HCT116 (cell line): Measurements from ENCODE around the gene CPNE4. TPM values are rescaled to one million over a fixed set of nuclear protein-coding genes. Genes with fewer than 3 reads are reported as not detected.

Source experiments
- ATAC-seq: fragments of 200-7000 bp; cut with Tn5 transposase; 2 replicates; pipeline ENCODE4 v1.9.1; 2020; ENCODE audit warnings: mild to moderate bottlenecking, moderate library complexity
- BruUV-seq: library from RNA; stranded (reverse); fragments of 400-500 nt; replicated peaks from 2 replicates; lab custom pipeline; 2021; lab: Mats Ljungman, UMichigan
- CTCF ChIA-PET: fragments of 300-600 bp; sonication (Branson Sonifier 250); formaldehyde crosslinking; loops from one replicate; lab custom pipeline; 2021; ENCODE audit warnings: antibody characterized with exemption; lab: Charles Lee
- POLR2A ChIA-PET: fragments of 300-600, 350-600 bp; sonication (Branson Sonifier 250); formaldehyde crosslinking; loops from one replicate; lab custom pipeline; 2021; ENCODE audit warnings: antibody characterized with exemption; lab: Charles Lee
- RAD21 ChIA-PET, 2 experiments: fragments of 300-600 bp; sonication (Branson Sonifier 250); formaldehyde crosslinking; loops; one replicate each; lab custom pipeline; 2023; ENCODE audit warnings: low total read pairs in 2 of 2; ENCODE audit not compliant: uncharacterized antibody in 2 of 2, unreplicated experiment in 2 of 2, low non-redundant PET in 1 of 2; lab: Charles Lee
- DNase-seq: peaks from one replicate; pipeline ENCODE4 v3.0.0-alpha.2; 2010; ENCODE audit warnings: low read depth, low spot score
- H2AFZ ChIP-seq: fragments of 200-600 bp; shearing (Covaris generic), sonication (generic); 2 replicates; pipeline ENCODE4 v1.6.1; 2017; ENCODE audit warnings: low read depth, mixed run types, mixed read lengths, antibody characterized with exemption, low read length; ENCODE audit not compliant: poor library complexity, severe bottlenecking
- H3K27ac ChIP-seq: 2 replicates; pipeline ENCODE4 v1.5.1; 2012; ENCODE audit warnings: low read depth, low read length
- H3K27me3 ChIP-seq: fragments of 200-600 bp; sonication (generic); 2 replicates; pipeline ENCODE4 v1.6.1; 2016; ENCODE audit warnings: mixed run types, low read length, mixed read lengths; ENCODE audit not compliant: insufficient read depth
- H3K36me3 ChIP-seq, 2 experiments: fragments of 200-500 bp in 1 of 2; fragments of 200-600 bp in 1 of 2; sonication (Bioruptor generic) in 1 of 2; sonication (generic) in 1 of 2; 2 replicates each; pipeline versions ENCODE4 v1.5.1 to v1.6.1; 2014 to 2016; ENCODE audit warnings: low read length in 2 of 2, inconsistent platforms in 1 of 2, mixed read lengths in 1 of 2, mixed run types in 1 of 2; ENCODE audit not compliant: insufficient read depth in 2 of 2, control insufficient read depth in 1 of 2
- H3K4me1 ChIP-seq, 2 experiments: fragments of 200-600 bp in 1 of 2; sonication (generic) in 1 of 2; 2 replicates each; pipeline versions ENCODE4 v1.5.1 to v1.6.1; 2012 to 2017; ENCODE audit warnings: low read length in 2 of 2, inconsistent platforms in 1 of 2, mild to moderate bottlenecking in 1 of 2, mixed read lengths in 1 of 2, mixed run types in 1 of 2, moderate library complexity in 1 of 2; ENCODE audit not compliant: insufficient read depth in 2 of 2, control insufficient read depth in 1 of 2
- H3K4me2 ChIP-seq: fragments of 200-600 bp; sonication (generic); 2 replicates; pipeline ENCODE4 v1.6.1; 2017; ENCODE audit warnings: mixed run types, low read length, mixed read lengths
- H3K4me3 ChIP-seq, 2 experiments: fragments of 200-600 bp in 1 of 2; sonication (generic) in 1 of 2; replicated peaks in 1 of 2; 2 replicates each; pipeline ENCODE4 v1.5.1; 2011 to 2016; ENCODE audit warnings: low read length in 2 of 2, control low read depth in 1 of 2, low read depth in 1 of 2, mild to moderate bottlenecking in 1 of 2, mixed read lengths in 1 of 2, mixed run types in 1 of 2
- H3K79me2 ChIP-seq: fragments of 200-600 bp; sonication (generic); 2 replicates; pipeline ENCODE4 v1.6.1; 2017; ENCODE audit warnings: mild to moderate bottlenecking, mixed run types, low read length, moderate library complexity, mixed read lengths; ENCODE audit not compliant: insufficient read depth
- H3K9ac ChIP-seq: fragments of 200-600 bp; sonication (generic); 2 replicates; pipeline ENCODE4 v1.6.1; 2016; ENCODE audit warnings: low read length, mixed read lengths
- H3K9me2 ChIP-seq: fragments of 200-600 bp; sonication (generic), shearing (Covaris generic); 2 replicates; pipeline ENCODE4 v1.6.1; 2017; ENCODE audit warnings: mixed run types, mild to moderate bottlenecking, moderate library complexity; ENCODE audit not compliant: insufficient read depth
- H3K9me3 ChIP-seq, 2 experiments: fragments of 200-500 bp in 1 of 2; fragments of 200-600 bp in 1 of 2; sonication (Bioruptor generic) in 1 of 2; sonication (generic) in 1 of 2; 2 replicates each; pipeline ENCODE4 v1.6.1; 2014 to 2017; ENCODE audit warnings: low read length in 2 of 2, mixed read lengths in 2 of 2, inconsistent platforms in 1 of 2, low read depth in 1 of 2, mild to moderate bottlenecking in 1 of 2, mixed run types in 1 of 2, moderate library complexity in 1 of 2; ENCODE audit not compliant: control insufficient read depth in 1 of 2, insufficient read depth in 1 of 2
- H4K20me1 ChIP-seq: fragments of 200-600 bp; sonication (generic), shearing (Covaris generic); 2 replicates; pipeline ENCODE4 v1.6.1; 2017; ENCODE audit warnings: mixed run types, mild to moderate bottlenecking, moderate library complexity; ENCODE audit not compliant: insufficient read depth
- CBX3 ChIP-seq: IDR thresholded peaks from 2 replicates; pipeline ENCODE4 v1.6.1; 2012; ENCODE audit warnings: low read depth
- CEBPB ChIP-seq: IDR thresholded peaks from 2 replicates; pipeline ENCODE4 v1.6.1; 2012; ENCODE audit warnings: low read depth
- CTCF ChIP-seq, 3 experiments: fragments of 200-600 bp in 1 of 3; sonication (generic) in 1 of 3; IDR thresholded peaks in 2 of 3; conservative IDR thresholded peaks in 1 of 3; 2 replicates each; pipeline ENCODE4 v1.5.1; 2012 to 2017; ENCODE audit warnings: low read depth in 2 of 3, low read length in 2 of 3, antibody characterized with exemption in 1 of 3, borderline replicate concordance in 1 of 3, control low read depth in 1 of 3, mild to moderate bottlenecking in 1 of 3, mixed read lengths in 1 of 3, mixed run types in 1 of 3, moderate library complexity in 1 of 3; ENCODE audit not compliant: insufficient read depth in 1 of 3
- EGR1 ChIP-seq: IDR thresholded peaks from 2 replicates; pipeline ENCODE4 v1.6.1; 2012; ENCODE audit warnings: low read depth
- ELF1 ChIP-seq: IDR thresholded peaks from 2 replicates; pipeline ENCODE4 v1.6.1; 2012; ENCODE audit warnings: low read depth, borderline replicate concordance
- EZH2 ChIP-seq: fragments of 200-600 bp; sonication (generic); IDR thresholded peaks from 2 replicates; pipeline ENCODE4 v1.6.1; 2017; ENCODE audit warnings: antibody characterized with exemption, mixed run types
- EZH2phosphoT487 ChIP-seq: fragments of 200-600 bp; IDR thresholded peaks from 2 replicates; pipeline ENCODE4 v1.6.1; 2018; ENCODE audit warnings: antibody characterized with exemption, borderline replicate concordance
- FOSL1 ChIP-seq: IDR thresholded peaks from 2 replicates; pipeline ENCODE4 v1.6.1; 2012; ENCODE audit warnings: low read depth
- MAX ChIP-seq: IDR thresholded peaks from 2 replicates; pipeline ENCODE4 v1.6.1; 2012
- RAD21 ChIP-seq: IDR thresholded peaks from 2 replicates; pipeline ENCODE4 v1.6.1; 2012; ENCODE audit warnings: low read depth, mild to moderate bottlenecking
- SIN3A ChIP-seq: IDR thresholded peaks from 2 replicates; pipeline ENCODE4 v1.6.1; 2012; ENCODE audit warnings: low read depth
- SRF ChIP-seq: IDR thresholded peaks from 2 replicates; pipeline ENCODE4 v1.6.1; 2012; ENCODE audit warnings: low read depth
- TCF7L2 ChIP-seq: IDR thresholded peaks from 2 replicates; pipeline ENCODE4 v1.7.0; 2011; ENCODE audit warnings: borderline replicate concordance, inconsistent platforms; ENCODE audit not compliant: insufficient read depth, insufficient read length; ENCODE audit errors: extremely low read depth
- YY1 ChIP-seq: IDR thresholded peaks from 2 replicates; pipeline ENCODE4 v1.6.1; 2011; ENCODE audit warnings: low read length, low read depth, moderate library complexity, mild to moderate bottlenecking; ENCODE audit not compliant: insufficient replicate concordance; ENCODE audit errors: extremely low read depth
- ZBTB33 ChIP-seq: IDR thresholded peaks from 2 replicates; pipeline ENCODE4 v1.6.1; 2011; ENCODE audit warnings: mild to moderate bottlenecking, low read length, moderate library complexity; ENCODE audit not compliant: insufficient replicate concordance; ENCODE audit errors: extremely low read depth
- ZFX ChIP-seq: fragments of 450-650 bp; IDR thresholded peaks from 2 replicates; pipeline ENCODE4 v1.6.1; 2017
- ZNF274 ChIP-seq: fragments of 200-500 bp; sonication (Bioruptor generic); IDR thresholded peaks from 2 replicates; pipeline ENCODE4 v1.6.1; 2014; ENCODE audit warnings: mild to moderate bottlenecking, low read depth, low read length, inconsistent platforms
- intact Hi-C: fragments of 100-400 bp; cut with micrococcal nuclease; formaldehyde crosslinking; loops from 2 replicates; pipeline ENCODE4 v1.10.0; 2022
- total RNA-seq: library from RNA; stranded (reverse); gene quantifications from one replicate; pipeline ENCODE4 v1.2.1, GENCODE V29; 2021; ENCODE audit not compliant: unreplicated experiment

Gene CPNE4
- total RNA-seq, 1 experiment from 2014 or later, result not detected

GRCh38 chr3:131803113-131803512 lies 231.7 kb downstream of the CPNE4 start:
- H3K79me2 ChIP-seq, result no peaks in the 10 kb centered on the region
- no peaks in the 10 kb centered on the region for H4K20me1 ChIP-seq
- no peak overlapping the region for H3K4me3 ChIP-seq
- H2AFZ ChIP-seq, result no peak overlapping the region
- no peak overlapping the region for H3K4me2 ChIP-seq
- no peak overlapping the region for H3K27ac ChIP-seq
- no peak for ATAC-seq
- intact Hi-C loops, result no loop called here
- no peaks in the 10 kb centered on the region for H3K9me3 ChIP-seq
- no peak for TF ChIP-seq EZH2
- H3K36me3 ChIP-seq, result no peaks in the 10 kb centered on the region
- RAD21 ChIA-PET, result no interaction called here
- POLR2A ChIA-PET, result no interaction called here
- no peak for DNase-seq
- no peaks in the 10 kb centered on the region for H3K4me1 ChIP-seq
- CTCF ChIA-PET, result no interaction called here
- no peaks in the 10 kb centered on the region for H3K9me2 ChIP-seq
- peaks cover 47% of the 10 kb centered on the region for H3K27me3 ChIP-seq
- no TSS peak for BruUV-seq
- H3K9ac ChIP-seq, result no peak overlapping the region

- Histone ChIP-seq H3K9ac (no peak overlapping the region), H3K27me3 (peaks cover 53% of the 10 kb centered on the region), H2AFZ (no peak overlapping the region), H3K4me3 (no peak overlapping the region), H4K20me1 (no peaks in the 10 kb centered on the region), H3K9me2 (no peaks in the 10 kb centered on the region), H3K36me3 (no peaks in the 10 kb centered on the region), H3K79me2 (no peaks in the 10 kb centered on the region), H3K4me1 (no peaks in the 10 kb centered on the region), H3K9me3 (no peaks in the 10 kb centered on the region), H3K27ac (no peak overlapping the region), H3K4me2 (no peak overlapping the region)
- ATAC-seq (no peak), DNase-seq (no peak)
- ChIA-PET POLR2A (no interaction called here), CTCF (interaction anchor here (0.7 kb wide), 1 partner anchor 1166 kb away, joined by 3 read pairs; no protein-coding TSS in a partner anchor), RAD21 (no interaction called here)
- no TSS peak for BruUV-seq
- intact Hi-C loops, result no loop called here
- TF ChIP-seq EGR1 (no peak), ZFX (no peak), CEBPB (no peak), CTCF (IDR thresholded peaks at IDR 0.05 in 2 of 3, conservative IDR thresholded peaks at IDR 0.05 in 1 of 3; ENCODE audit: borderline replicate concordance in 1 of 3, insufficient read depth in 1 of 3, low read depth in 2 of 3, low read length in 2 of 3) (no peak), SRF (no peak), YY1 (no peak), SIN3A (no peak), FOSL1 (no peak), CBX3 (no peak), ZNF274 (no peak), ELF1 (no peak), MAX (no peak), RAD21 (no peak), EZH2phosphoT487 (no peak), ZBTB33 (no peak), EZH2 (no peak), TCF7L2 (no peak)
Measured at GRCh38 chr3:131802029-131802428, 232.8 kb downstream of the CPNE4 start.
